RWPE1 (cell line): ENCODE results near the gene AIP.

Source experiments
- CTCF ChIA-PET: fragments of 350-600 bp; sonication (Branson Sonifier 250); formaldehyde crosslinking; extraction: SDS; loops from one replicate; lab custom pipeline; 2021; lab: Yijun Ruan, JAX
- POLR2A ChIA-PET: fragments of 400-600 bp; formaldehyde crosslinking; extraction: SDS; loops from one replicate; lab custom pipeline; 2020; ENCODE audit warnings: antibody characterized with exemption; ENCODE audit not compliant: low non-redundant PET; lab: Yijun Ruan, JAX
- DNase-seq: peaks from one replicate; pipeline ENCODE4 v3.0.0; 2012; ENCODE audit warnings: low spot score
- H3K27ac ChIP-seq: fragments of 450-650 bp; 2 replicates; pipeline ENCODE4 v1.5.1; 2017
- CTCF ChIP-seq: fragments of 450-650 bp; conservative IDR thresholded peaks from 2 replicates; pipeline ENCODE4 v1.5.1; 2017; ENCODE audit warnings: low read depth, mild to moderate bottlenecking

AIP gene

GRCh38 chr11:67498544-67498972 is 15.7 kb downstream of the AIP start:
- ChIA-PET CTCF (interaction anchor here (0.7 kb wide), 1 partner anchor 38 kb away, joined by 4 read pairs; no protein-coding TSS in a partner anchor), POLR2A (no interaction called here)
- peak overlapping the region; percentile 28 for H3K27ac ChIP-seq
- no peak for DNase-seq
- no peak for TF ChIP-seq CTCF

- 0 out of 2 replicates have a peak overlapping the region, but pooled peaks have one; percentile 8 for H3K27ac ChIP-seq
- no peak for TF ChIP-seq CTCF
- ChIA-PET POLR2A (no interaction called here), CTCF (interaction anchor here (0.6 kb wide), 1 partner anchor 10 kb away, joined by 3 read pairs; no protein-coding TSS in a partner anchor)
- DNase-seq = no peak
Measured at GRCh38 chr11:67499808-67500483, 17.1 kb downstream of the AIP start.

- CTCF ChIA-PET = interaction anchor here (0.6 kb wide), 1 partner anchor 11 kb away, joined by 3 read pairs; no protein-coding TSS in a partner anchor
- H3K27ac ChIP-seq = 0 out of 2 replicates have a peak overlapping the region, but pooled peaks have one; percentile 8
- TF ChIP-seq CTCF = no peak
- no peak for DNase-seq
- POLR2A ChIA-PET = no interaction called here
Measured at GRCh38 chr11:67500484-67500821, 17.6 kb downstream of the AIP start.

DNA sequence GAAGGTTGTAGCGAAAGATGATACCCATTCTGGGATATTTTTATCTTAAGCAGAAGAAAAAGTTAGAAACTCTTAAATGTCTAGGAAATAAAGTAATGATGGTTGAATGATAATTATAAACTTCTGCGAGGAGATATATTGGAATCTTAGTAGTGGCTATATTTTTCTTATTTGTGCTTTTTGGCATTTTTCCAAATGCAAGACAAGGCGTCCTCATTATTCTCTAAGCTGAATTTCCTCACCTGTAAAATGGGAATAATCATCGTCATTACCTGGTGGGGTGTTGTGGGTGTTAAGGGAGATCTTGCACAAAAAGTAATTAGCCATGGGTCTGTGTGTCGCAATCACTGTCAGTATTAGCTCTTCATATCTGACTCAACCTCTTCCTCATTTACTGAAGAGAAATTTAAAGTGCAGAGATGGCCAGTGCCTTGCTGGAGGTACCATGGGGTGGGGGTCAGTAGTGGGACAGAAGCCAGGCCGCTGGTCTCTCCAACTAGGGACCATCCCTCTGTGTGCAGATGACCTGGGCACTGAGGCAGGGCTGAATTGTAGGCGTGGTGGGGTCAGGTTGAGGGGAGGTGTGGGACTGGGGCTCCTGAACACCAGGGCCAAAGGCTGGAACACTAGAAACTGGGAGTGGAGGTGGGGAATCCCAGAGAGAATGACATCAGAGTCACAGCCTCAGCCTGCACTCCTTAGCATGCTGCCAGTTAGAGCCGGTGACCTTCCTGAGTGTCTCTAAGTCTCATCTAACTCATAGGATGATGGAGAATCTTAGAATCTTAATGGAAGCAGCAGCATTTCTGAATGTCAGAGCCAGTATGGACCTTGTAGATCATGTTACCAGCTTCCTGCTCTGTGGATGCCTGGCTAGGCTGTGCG is 18.2 kb downstream of the AIP start:
- H3K27ac ChIP-seq = peak overlapping the region; percentile 27; the same call in 1 of the 2 replicates
- ChIA-PET CTCF (interaction anchor here (0.6 kb wide), 1 partner anchor 12 kb away, joined by 3 read pairs; no protein-coding TSS in a partner anchor), POLR2A (interaction anchor here (0.5 kb wide), 1 partner anchor 1210 kb away, joined by 3 read pairs; no protein-coding TSS in a partner anchor)
- TF ChIP-seq CTCF = no peak
- no peak for DNase-seq

- no peak for DNase-seq
- ChIA-PET POLR2A (interaction anchor here (0.5 kb wide), 1 partner anchor 1211 kb away, joined by 3 read pairs; no protein-coding TSS in a partner anchor), CTCF (no interaction called here)
- TF ChIP-seq CTCF = no peak
- no peak overlapping the region for H3K27ac ChIP-seq
Measured at GRCh38 chr11:67501854-67502253, 19.0 kb downstream of the AIP start.

DNA sequence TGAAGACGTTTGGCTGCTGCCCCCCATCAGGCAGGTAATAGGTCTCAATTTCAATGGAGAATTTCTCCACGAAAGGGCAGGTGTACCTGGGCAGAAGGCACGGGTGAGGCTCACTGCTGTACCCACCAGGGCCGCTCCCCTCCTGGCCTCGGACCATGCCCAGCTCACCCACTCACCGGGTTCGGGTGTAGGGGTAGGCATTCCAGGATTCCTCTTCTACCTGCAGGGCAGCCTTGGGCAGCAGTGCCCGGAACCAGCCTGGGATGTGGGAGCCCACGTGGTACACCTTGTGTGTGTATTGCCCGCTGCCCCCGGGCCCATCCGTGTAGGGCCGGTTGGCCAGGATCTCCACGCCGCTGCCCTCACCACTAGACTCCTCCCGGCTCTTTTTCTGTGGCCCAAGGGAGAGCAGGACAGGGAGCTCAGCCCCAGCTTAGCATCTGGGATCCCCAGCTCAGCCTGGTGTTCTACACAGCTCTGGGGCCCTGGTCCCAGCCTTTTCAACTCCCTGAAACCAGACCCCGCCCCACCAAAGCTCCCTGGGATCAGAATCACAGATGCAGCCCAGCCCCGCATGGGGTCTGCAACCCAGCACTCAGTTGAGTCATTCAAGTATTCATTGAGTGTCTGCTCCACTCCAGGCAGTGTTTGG is 19.6 kb downstream of the AIP start:
- H3K27ac ChIP-seq = peak overlapping the region; percentile 16; the same call in 1 of the 2 replicates
- POLR2A ChIA-PET = no interaction called here
- no peak for DNase-seq
- CTCF ChIA-PET = no interaction called here
- no peak for TF ChIP-seq CTCF
